Immature natural killer cell (primary cell): ENCODE measurements around the gene RHBDL3. TPM values are rescaled to one million over a fixed set of nuclear protein-coding genes. Genes with fewer than 3 reads are reported as not detected.
"Not testable (repeated sequence)": the region's sequence is repeated elsewhere in the genome, so short reads cannot be mapped to it uniquely, and the experiment has no call there.

Experiments
- DNase-seq, 3 donors: peaks; one replicate each; pipeline ENCODE4 v3.0.0; 2022; ENCODE audit warnings: mixed read lengths in 1 of 3
- H3K27ac Mint-ChIP-seq, 6 donors: one replicate each; pipeline ENCODE4 v1.8.0; 2020; ENCODE audit warnings: mixed read lengths in 6 of 6, mild to moderate bottlenecking in 5 of 6, inconsistent platforms in 4 of 6, moderate library complexity in 3 of 6
- H3K27me3 Mint-ChIP-seq, 3 donors: one replicate each; pipeline ENCODE4 v1.8.0; 2020 to 2021; ENCODE audit warnings: low read depth in 3 of 3, mild to moderate bottlenecking in 3 of 3, mixed read lengths in 3 of 3, moderate library complexity in 3 of 3, inconsistent platforms in 1 of 3
- H3K36me3 Mint-ChIP-seq, 3 donors: one replicate each; pipeline ENCODE4 v1.8.0; 2020; ENCODE audit warnings: mixed read lengths in 3 of 3, inconsistent platforms in 2 of 3, mild to moderate bottlenecking in 2 of 3
- H3K4me1 Mint-ChIP-seq, 2 donors: one replicate each; pipeline ENCODE4 v1.8.0; 2020; ENCODE audit warnings: inconsistent platforms in 2 of 2, mild to moderate bottlenecking in 2 of 2, mixed read lengths in 2 of 2, moderate library complexity in 1 of 2
- H3K4me3 Mint-ChIP-seq, 5 donors: one replicate each; pipeline ENCODE4 v1.8.0; 2020; ENCODE audit warnings: mild to moderate bottlenecking in 5 of 5, mixed read lengths in 5 of 5, inconsistent platforms in 3 of 5, moderate library complexity in 3 of 5
- H3K9me3 Mint-ChIP-seq, 6 donors: one replicate each; pipeline ENCODE4 v1.8.0; 2020; ENCODE audit warnings: mild to moderate bottlenecking in 6 of 6, mixed read lengths in 6 of 6, inconsistent platforms in 4 of 6, moderate library complexity in 3 of 6
- polyA plus RNA-seq, 3 donors: library from polyadenylated mRNA; unstranded; fragments of 300-500 nt; fragmentation: Illumina TruSeq; gene quantifications; one replicate each; pipeline ENCODE4 v1.2.3, GENCODE V29; 2021

RHBDL3 gene
- polyA plus RNA-seq, 3 donors from 2014 or later: not detected

DNA sequence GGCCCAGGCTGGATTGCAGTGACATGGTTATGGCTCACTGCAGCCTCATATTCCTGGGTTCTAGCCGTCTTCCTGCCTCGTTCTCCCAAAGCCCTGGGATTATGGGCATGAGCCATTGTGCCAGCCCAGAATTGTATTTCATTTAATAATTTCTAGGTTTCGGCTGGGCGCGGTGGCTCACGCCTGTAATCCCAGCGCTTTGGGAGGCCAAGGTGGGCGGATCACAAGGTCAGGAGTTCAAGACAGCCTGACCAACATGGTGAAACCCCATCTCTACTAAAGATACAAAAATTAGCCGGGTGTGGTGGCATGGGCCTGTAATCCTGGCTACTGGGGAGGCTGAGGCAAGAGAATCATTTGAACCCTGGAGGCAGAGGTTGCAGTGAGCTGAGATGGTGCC, 87.1 kb downstream of the RHBDL3 start:
- DNase-seq, H3K9me3 Mint-ChIP-seq: not testable (repeated sequence)
- H3K27me3 Mint-ChIP-seq: peaks cover 11 to 21% (median 11%) of the 10 kb centered on the region in 3 donors
- peaks cover 7 to 33% (median 9%) of the 10 kb centered on the region in 3 donors for H3K36me3 Mint-ChIP-seq
- peak overlapping the region; percentile 40 to 62 (median 49) for H3K27ac Mint-ChIP-seq
- H3K4me1 Mint-ChIP-seq: peaks cover 67 to 74% of the 10 kb centered on the region in 2 donors
- peak overlapping the region; percentile 98 to 100 (median 100) for H3K4me3 Mint-ChIP-seq

DNA sequence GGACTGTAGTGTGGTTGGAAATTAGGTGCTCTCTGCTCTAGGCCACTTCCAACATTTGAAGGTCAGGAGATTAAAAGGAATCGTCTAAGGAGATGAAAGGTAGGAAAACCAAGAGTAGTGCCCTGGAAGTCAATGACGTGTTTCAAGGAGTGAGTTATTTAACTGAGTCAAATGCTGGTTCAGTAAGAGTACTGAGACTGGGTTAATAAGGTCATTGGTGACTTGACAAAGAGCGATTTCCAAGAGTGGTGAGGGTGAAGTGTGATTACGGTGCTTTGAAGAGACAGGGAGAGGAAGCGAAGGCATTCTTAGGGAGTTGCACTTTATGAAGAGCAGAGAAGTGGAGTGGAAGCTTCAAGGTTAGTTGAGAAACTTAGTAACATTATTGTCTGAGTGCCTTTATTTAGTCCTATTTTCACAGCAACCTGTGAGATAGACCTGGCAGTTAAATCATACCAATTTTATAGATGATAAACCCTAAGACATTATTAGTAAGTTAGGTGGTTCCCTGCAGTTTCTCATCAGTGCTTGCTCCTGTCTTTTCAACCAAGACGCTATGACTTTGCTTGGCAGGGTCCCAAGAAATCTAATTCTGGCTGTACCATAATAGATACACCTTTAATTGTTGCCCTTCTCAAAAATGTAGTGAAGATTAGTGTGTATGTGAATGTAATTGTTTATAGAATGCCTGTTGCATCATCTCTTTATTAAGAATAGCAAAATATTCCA, 90.2 kb downstream of the RHBDL3 start:
- Mint-ChIP-seq H3K4me3 (peak overlapping the region; percentile 40 to 77 (median 50)), H3K27me3 (peaks cover 0 to 10% (median 2%) of the 10 kb centered on the region in 3 donors), H3K4me1 (peaks cover 70 to 85% of the 10 kb centered on the region in 2 donors), H3K36me3 (peaks cover 7 to 40% (median 7%) of the 10 kb centered on the region in 3 donors), H3K9me3 (no peaks in the 10 kb centered on the region), H3K27ac (peak overlapping the region; percentile 19 to 46 (median 42))
- no peak for DNase-seq

DNA sequence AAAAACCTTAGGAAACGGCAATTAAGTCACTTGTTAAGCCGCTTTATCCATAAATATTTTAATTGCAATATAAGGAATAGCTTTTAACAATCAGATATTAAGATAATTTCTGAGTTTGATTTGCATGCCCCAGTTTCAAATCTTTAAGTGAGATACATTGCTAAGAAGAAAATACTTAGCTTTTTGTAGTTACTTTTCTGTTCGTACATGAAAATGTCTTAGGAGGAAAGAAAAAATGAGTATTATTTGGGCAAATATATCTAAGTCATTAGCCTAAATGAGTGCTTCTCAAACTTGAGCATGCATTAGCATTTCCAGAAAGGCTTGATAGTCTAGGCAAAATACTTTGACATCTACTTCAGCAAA, 90.7 kb downstream of the RHBDL3 start:
- Mint-ChIP-seq H3K27ac (peak overlapping the region in 3 of 6 donors; percentile 3 to 55 (median 52)), H3K9me3 (no peaks in the 10 kb centered on the region), H3K27me3 (peaks cover 0 to 6% (median 2%) of the 10 kb centered on the region in 3 donors), H3K4me3 (peak overlapping the region; percentile 6 to 77 (median 53)), H3K36me3 (peaks cover 7 to 46% (median 10%) of the 10 kb centered on the region in 3 donors), H3K4me1 (peaks cover 70 to 87% of the 10 kb centered on the region in 2 donors)
- no peak for DNase-seq

DNA sequence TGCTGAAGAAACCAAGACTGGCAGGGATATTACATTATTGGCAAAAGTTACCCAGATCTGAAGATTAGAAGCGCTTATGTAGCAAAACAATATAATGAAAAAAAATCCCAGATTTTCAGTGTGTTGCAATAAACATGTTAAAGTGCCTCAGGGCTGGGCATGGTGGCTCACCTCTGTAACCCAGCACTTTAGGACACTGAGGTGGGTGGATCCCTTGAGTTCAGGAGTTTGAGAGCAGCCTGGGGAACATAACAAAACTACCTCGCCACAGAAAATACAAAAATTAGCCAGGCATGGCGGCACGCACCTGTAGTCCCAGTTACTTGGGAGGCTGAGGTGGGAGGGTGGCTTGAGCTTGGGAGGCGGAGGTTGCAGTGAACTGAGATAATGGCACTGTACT, 91.1 kb downstream of the RHBDL3 start:
- Mint-ChIP-seq H3K27ac (peak overlapping the region in 3 of 6 donors; percentile 3 to 55 (median 52)), H3K27me3 (peaks cover 0 to 3% (median 2%) of the 10 kb centered on the region in 3 donors), H3K4me3 (peak overlapping the region; percentile 6 to 77 (median 53)), H3K4me1 (peaks cover 67 to 87% of the 10 kb centered on the region in 2 donors), H3K36me3 (peaks cover 7 to 48% (median 10%) of the 10 kb centered on the region in 3 donors), H3K9me3 (no peaks in the 10 kb centered on the region)
- DNase-seq: no peak

DNA sequence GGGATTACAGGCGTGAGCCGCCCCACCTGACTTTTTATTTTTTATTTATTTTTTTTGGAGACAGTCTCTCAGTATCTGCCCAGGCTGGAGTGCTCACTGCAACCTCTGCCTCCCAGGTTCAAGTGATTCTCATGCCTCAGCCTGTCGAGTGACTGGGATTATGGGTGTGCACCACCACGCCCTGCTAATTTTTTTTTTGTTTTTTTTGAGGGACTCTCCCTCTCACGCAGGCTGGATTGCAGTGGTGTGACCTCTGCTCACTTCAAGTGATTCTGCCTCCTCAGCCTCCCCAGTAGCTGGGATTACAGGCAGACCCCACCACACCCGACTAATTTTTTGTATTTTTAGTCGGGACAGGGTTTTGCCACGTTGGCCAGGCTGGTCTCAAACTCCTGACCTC, 92.0 kb downstream of the RHBDL3 start:
- no peaks in the 10 kb centered on the region for H3K9me3 Mint-ChIP-seq
- H3K36me3 Mint-ChIP-seq: peaks cover 9 to 50% (median 13%) of the 10 kb centered on the region in 3 donors
- H3K4me3 Mint-ChIP-seq: no peak overlapping the region
- H3K27ac Mint-ChIP-seq: no peak overlapping the region
- DNase-seq: no peak
- H3K4me1 Mint-ChIP-seq: peaks cover 63 to 87% of the 10 kb centered on the region in 2 donors
- H3K27me3 Mint-ChIP-seq: peaks cover 0 to 3% (median 2%) of the 10 kb centered on the region in 3 donors

DNA sequence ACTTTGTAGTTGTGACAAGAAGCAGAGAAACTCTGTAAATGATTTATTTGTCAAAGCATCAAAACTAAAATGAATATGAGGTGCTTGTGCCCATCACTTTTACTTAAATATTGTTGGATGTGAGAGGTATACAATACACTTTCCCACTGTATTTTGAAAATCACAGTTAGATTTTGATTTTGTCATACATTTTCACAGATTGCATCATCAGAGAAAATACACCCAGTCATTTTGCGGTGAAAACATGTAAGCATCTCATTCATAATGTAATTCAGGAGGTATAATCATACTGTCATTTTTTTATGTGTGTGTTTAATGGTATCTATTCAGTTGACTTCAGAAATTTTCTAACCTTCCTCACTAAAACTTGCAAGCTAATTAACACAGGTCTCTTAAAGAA, 95.6 kb downstream of the RHBDL3 start:
- Mint-ChIP-seq H3K27ac (no peak overlapping the region), H3K36me3 (peaks cover 10 to 55% (median 27%) of the 10 kb centered on the region in 3 donors)

DNA sequence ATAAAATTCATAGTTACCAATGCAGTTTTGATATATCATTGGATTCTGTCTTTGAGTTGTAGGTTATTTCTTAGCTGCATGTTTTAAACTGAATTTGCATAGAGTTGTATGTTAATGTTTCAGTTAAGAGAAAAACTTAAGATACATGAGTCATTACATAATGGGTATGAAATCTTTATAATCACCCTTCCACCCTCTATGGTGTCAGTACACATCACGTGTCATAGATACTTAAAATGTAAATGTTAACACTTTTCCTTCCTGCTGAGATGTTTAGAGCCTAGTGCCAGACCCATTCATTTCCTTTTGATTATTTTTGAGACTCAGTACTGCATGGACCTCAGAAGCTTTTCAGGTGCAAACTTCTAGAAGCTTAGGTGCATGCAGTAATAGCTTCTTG, 104.8 kb downstream of the RHBDL3 start:
- H3K36me3 Mint-ChIP-seq: peaks cover 15 to 49% (median 27%) of the 10 kb centered on the region in 3 donors
- H3K9me3 Mint-ChIP-seq: no peaks in the 10 kb centered on the region
- DNase-seq: no peak
- H3K27ac Mint-ChIP-seq: peak overlapping the region in 2 of 6 donors; percentile 15 to 18
- peaks cover 22 to 65% of the 10 kb centered on the region in 2 donors for H3K4me1 Mint-ChIP-seq
- peaks cover 0 to 11% (median 2%) of the 10 kb centered on the region in 3 donors for H3K27me3 Mint-ChIP-seq
- H3K4me3 Mint-ChIP-seq: no peak overlapping the region

More for the DNA sequence above, 95.6 kb downstream of the RHBDL3 start:
- DNase-seq: no peak
- Mint-ChIP-seq H3K27me3 (peaks cover 0 to 3% (median 0%) of the 10 kb centered on the region in 3 donors), H3K4me3 (no peak overlapping the region), H3K4me1 (peaks cover 37 to 80% of the 10 kb centered on the region in 2 donors), H3K9me3 (no peaks in the 10 kb centered on the region)

Other genes with a start within 250 kb of the RHBDL3 start
- gene RHOT1, start 123.3 kb upstream of the RHBDL3 start, polyA plus RNA-seq: 10 to 100 TPM; 27.9 to 30.9 (median 30.3) TPM
- gene C17orf75, start 76.3 kb downstream of the RHBDL3 start, polyA plus RNA-seq: 10 to 100 TPM in 2 of 3 donors, 1 to 10 TPM in 1; 9.8 to 18.5 (median 12.0) TPM
- gene ZNF207, start 84.3 kb downstream of the RHBDL3 start, polyA plus RNA-seq: 100 to 1,000 TPM; 155 to 223 (median 221) TPM
- gene PSMD11, start 178.7 kb downstream of the RHBDL3 start, polyA plus RNA-seq: 100 to 1,000 TPM in 1 of 3 donors, 10 to 100 TPM in 2; 82.1 to 136 (median 96.4) TPM
- 1 to 10 TPM in 2 of 3 donors, under 1 TPM in 1; 0.37 to 5.8 (median 2.3) TPM for gene CDK5R1, start 221.2 kb downstream of the RHBDL3 start, polyA plus RNA-seq